IPS DF 19.7 (cell line): ENCODE data around the gene CBLN3.

Experiments
- DNase-seq: peaks from one replicate; pipeline ENCODE4 v3.0.0-alpha.2; 2013; ENCODE audit warnings: low read depth, low spot score

The CBLN3 gene

GRCh38 chr14:24382064-24382371 is 47.5 kb downstream of the CBLN3 start:
- DNase-seq, result no peak

- no peak for DNase-seq
These were observed 48.0 kb downstream of the CBLN3 start for GRCh38 chr14:24381363-24382063.

- DNase-seq, result no peak
These were observed 49.3 kb downstream of the CBLN3 start for GRCh38 chr14:24379907-24380730.

GRCh38 chr14:24378981-24379906 is 50.2 kb downstream of the CBLN3 start:
- DNase-seq, result no peak

- no peak for DNase-seq
These were observed 51.1 kb downstream of the CBLN3 start for GRCh38 chr14:24378327-24378726.

- no peak for DNase-seq
These were observed 51.8 kb downstream of the CBLN3 start for GRCh38 chr14:24377657-24378056.

GRCh38 chr14:24377126-24377525 is 52.3 kb downstream of the CBLN3 start:
- no peak for DNase-seq
